SW 1271 (cell line): ENCODE measurements around the gene MRPL54.
"Not testable (repeated sequence)": the region's sequence is repeated elsewhere in the genome, so short reads cannot be mapped to it uniquely, and the experiment has no call there.

Experiments used
- DNase-seq, 2 experiments: peaks; one replicate each; lab custom pipeline; 2025; lab: John Stamatoyannopoulos, UW

MRPL54 gene

GRCh38 chr19:3810708-3811355 is 48.4 kb downstream of the MRPL54 start:
- no peak for DNase-seq

GRCh38 chr19:3813473-3814392 is 51.3 kb downstream of the MRPL54 start:
- no peak for DNase-seq

- no peak for DNase-seq
These were observed 52.2 kb downstream of the MRPL54 start for GRCh38 chr19:3814648-3815047.

GRCh38 chr19:3816148-3816547 is 53.7 kb downstream of the MRPL54 start:
- DNase-seq = not testable (repeated sequence)

- no peak for DNase-seq
These were observed 54.2 kb downstream of the MRPL54 start for GRCh38 chr19:3816566-3817218.
